ENCODE data around the gene IPO11. TPM values are rescaled to one million over a fixed set of nuclear protein-coding genes. Genes with fewer than 3 reads are reported as not detected.

IPO11 gene
- total and polyA plus RNA-seq, 2 of the 4 experiments (the other 2 are of a cell fraction), result 12.6 to 40.0 TPM

- BruUV-seq (replicated peaks), result no TSS peak
- Histone ChIP-seq H2BK20ac (ENCODE audit: low read depth, low read length) (no peak overlapping the region), H2BK5ac (ENCODE audit: low read depth, low read length, poor library complexity, severe bottlenecking) (no peak overlapping the region), H3K18ac (ENCODE audit: low read depth, low read length) (no peak overlapping the region), H3K23ac (ENCODE audit: low read depth, low read length) (no peak overlapping the region), H4K8ac (ENCODE audit: low read depth in 2 of 2, low read length in 2 of 2) (no peak overlapping the region), H2AFZ (replicated peaks; ENCODE audit: low read length, poor library complexity) (no peak overlapping the region), H3K9ac (ENCODE audit: low read depth, low read length) (no peak overlapping the region), H2AK5ac (ENCODE audit: low read depth, low read length) (no peak overlapping the region), H3K56ac (ENCODE audit: extremely low read depth, insufficient read depth, low read length) (no peak overlapping the region), H3K9me3 (ENCODE audit: control insufficient read depth, insufficient read depth, low read length) (no peaks in the 10 kb centered on the region), H2BK15ac (ENCODE audit: low read depth, low read length) (no peak overlapping the region), H3K36me3 (ENCODE audit: control insufficient read depth, insufficient read depth, low read length) (peaks cover 3% of the 10 kb centered on the region; the same call in 1 of the 2 replicates), H3K4me2 (ENCODE audit: low read depth, low read length) (no peak overlapping the region), H2AK9ac (replicated peaks; ENCODE audit: low read depth, low read length, poor library complexity) (no peak overlapping the region), H3K4me3 (ENCODE audit: insufficient read depth, low read depth, low read length) (no peak overlapping the region), H4K5ac (ENCODE audit: low read depth, low read length) (no peak overlapping the region), H3K14ac (replicated peaks; ENCODE audit: low read depth, low read length) (no peak overlapping the region), H3K79me1 (ENCODE audit: low read depth in 1 of 2, low read length in 2 of 2) (no peaks in the 10 kb centered on the region), H4K91ac (ENCODE audit: insufficient read depth, low read depth, low read length) (no peak overlapping the region), H3K9me1 (ENCODE audit: insufficient read depth, low read length) (no peaks in the 10 kb centered on the region), H3K27ac (ENCODE audit: insufficient read depth, low read length) (no peak overlapping the region), H3K4me1 (ENCODE audit: control insufficient read depth, insufficient read depth, low read length) (no peaks in the 10 kb centered on the region), H4K20me1 (ENCODE audit: insufficient read depth, low read length) (no peaks in the 10 kb centered on the region), H3K27me3 (ENCODE audit: control insufficient read depth, insufficient read depth, low read length) (no peaks in the 10 kb centered on the region), H3K4ac (ENCODE audit: low read depth, low read length) (no peak overlapping the region), H2BK120ac (ENCODE audit: low read depth, low read length) (no peak overlapping the region)
- CTCF ChIA-PET, result no interaction called here
- 85% methylated on average over 2 of the region's 4 CpGs; no CpG with 5 or more reads in 1 of the 2 experiments for WGBS, 2 experiments (ENCODE audit: extremely low coverage in 2 of 2, insufficient read length in 1 of 2)
- in situ Hi-C loops (cut with MboI; ENCODE audit: low sequenced_read_pairs), result no loop called here
- DNase-seq (no peak), ATAC-seq (ENCODE audit: low read depth) (no peak)
- dilution Hi-C loops (cut with HindIII; ENCODE audit: low sequenced_read_pairs, unreplicated experiment), result no loop called here
- TF ChIP-seq CHD1 (IDR thresholded peaks at IDR 0.05; ENCODE audit: low read depth, low read length) (no peak), MAZ (IDR thresholded peaks at IDR 0.05; ENCODE audit: borderline replicate concordance, low read depth, low read length) (no peak), CTCF (conservative IDR thresholded peaks at IDR 0.05; ENCODE audit: low read depth, low read length) (no peak)
- POLR2A ChIA-PET (ENCODE audit: unreplicated experiment), result no interaction called here
- intact Hi-C loops (cut with micrococcal nuclease), result no loop called here
Observed at GRCh38 chr5:62488531-62488930, 76.0 kb downstream of the IPO11 start.

Measured in IMR-90 (cell line).